NT2/D1 (cell line): ENCODE results near the gene ARSG.

Experiments
- SUZ12 ChIP-seq: IDR thresholded peaks from 2 replicates; pipeline ENCODE4 v1.6.1; 2011; ENCODE audit not compliant: insufficient read length, insufficient read depth; ENCODE audit errors: extremely low read depth
- YY1 ChIP-seq: IDR thresholded peaks from 2 replicates; pipeline ENCODE4 v1.6.1; 2011; ENCODE audit not compliant: insufficient read length, insufficient read depth

DNA sequence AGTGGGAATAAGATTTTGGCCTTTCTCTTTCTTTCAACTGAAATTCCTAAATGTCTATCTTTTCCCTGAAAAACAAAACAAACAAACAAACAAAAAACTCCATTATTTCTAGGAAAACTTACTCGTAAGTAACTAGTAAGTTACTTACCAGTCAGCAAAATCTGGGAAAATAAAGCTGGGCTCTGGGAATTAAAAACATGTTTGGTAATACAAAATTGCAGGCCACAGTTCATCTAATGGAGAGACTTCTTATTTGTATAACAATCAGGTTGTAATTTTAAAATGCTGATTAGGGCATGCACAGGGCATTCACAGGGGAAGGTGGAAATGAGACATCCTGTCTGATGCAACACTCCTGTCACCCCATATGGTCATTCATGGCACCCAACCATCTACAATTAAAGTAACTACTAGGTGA, 169.8 kb downstream of the ARSG start:
- no peak for TF ChIP-seq YY1
- TF ChIP-seq SUZ12: no peak
